A204.1 (cell line): ENCODE data around the gene TET3.
"Not testable (repeated sequence)": the region's sequence is repeated elsewhere in the genome, so short reads cannot be mapped to it uniquely, and the experiment has no call there.

Experiments used
- FAIRE-seq: peaks from 2 replicates; lab custom pipeline; 2012; peaks lifted over from hg19 to GRCh38; lab: Jason Lieb, UNC

TET3 gene

GRCh38 chr2:73984203-73984921 is at the start of gene TET3:
Gene TET3 (plus strand): TSS chr2:73984910. CDS start chr2:73986404, 1,494 bp downstream.
- FAIRE-seq, result no peak

GRCh38 chr2:73935641-73936040 is 49.1 kb upstream of the TET3 start:
- FAIRE-seq, result no peak

DNA sequence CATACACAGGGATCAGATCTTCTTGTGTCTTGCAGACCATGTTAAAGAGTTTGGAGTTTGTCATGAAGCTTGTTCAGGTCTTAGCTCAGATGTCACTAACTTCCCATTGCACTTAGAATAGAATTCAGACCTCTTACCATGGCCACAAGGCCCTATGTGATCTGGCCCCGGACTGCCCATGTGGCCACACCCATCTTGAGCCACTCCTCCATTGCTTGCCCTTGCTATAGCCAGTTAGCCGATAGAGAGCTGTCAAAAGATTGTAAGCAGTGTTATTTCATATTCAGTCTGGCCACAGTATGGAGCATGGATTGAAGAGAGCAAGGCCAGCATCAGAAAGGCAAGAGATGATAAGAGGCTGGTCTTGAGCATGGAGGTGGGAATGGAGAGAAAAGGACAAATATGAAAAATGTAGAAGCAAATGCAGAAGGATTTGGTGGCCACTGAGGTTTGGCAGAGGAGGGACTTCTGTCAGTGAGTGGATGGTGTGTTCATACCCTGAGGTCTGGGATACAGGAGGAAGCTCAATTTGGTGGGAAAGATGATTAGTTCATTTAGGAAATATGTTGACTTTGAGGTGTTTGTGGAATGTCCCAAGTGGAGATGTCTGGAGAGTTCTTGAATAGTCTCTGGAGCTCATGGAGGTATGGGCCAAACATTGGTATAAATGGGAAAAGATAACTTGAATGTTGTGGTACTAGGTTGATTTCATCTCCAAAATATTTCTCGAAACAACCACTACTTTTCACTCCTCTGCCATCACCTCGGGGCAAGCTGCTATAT is 47.4 kb upstream of the TET3 start:
- no peak for FAIRE-seq

GRCh38 chr2:73937899-73938298 is 46.8 kb upstream of the TET3 start:
- FAIRE-seq, result no peak

DNA sequence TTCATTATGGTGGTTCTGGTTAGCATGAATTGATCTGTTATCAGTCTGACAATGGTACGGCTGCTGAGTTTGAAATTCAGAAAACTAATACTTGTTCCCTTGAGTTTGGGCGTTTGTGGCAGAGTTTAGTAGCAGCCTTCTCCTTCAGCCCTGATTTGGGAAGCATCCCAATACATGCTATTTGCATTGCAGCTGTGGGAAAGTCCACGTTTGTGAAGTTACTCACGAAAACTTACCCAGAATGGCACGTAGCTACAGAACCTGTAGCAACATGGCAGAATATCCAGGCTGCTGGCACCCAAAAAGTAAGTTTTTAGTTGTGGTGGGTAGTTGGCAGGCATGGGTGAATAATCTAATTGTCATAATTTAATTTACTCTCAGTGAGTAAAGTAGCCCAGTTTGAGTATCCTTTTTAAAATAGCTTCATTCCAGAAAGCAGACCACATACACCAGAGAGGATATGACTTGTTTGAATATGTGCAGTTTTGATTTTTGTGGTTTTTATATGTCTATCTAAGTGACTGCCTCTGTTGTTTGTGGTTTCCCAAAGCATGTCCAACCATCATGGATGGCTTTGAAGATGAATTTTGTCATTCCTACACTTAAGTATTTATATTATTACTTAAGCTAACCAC is 45.9 kb upstream of the TET3 start:
- FAIRE-seq, result no peak

GRCh38 chr2:73939419-73939818 is 45.3 kb upstream of the TET3 start:
- FAIRE-seq, result no peak

DNA sequence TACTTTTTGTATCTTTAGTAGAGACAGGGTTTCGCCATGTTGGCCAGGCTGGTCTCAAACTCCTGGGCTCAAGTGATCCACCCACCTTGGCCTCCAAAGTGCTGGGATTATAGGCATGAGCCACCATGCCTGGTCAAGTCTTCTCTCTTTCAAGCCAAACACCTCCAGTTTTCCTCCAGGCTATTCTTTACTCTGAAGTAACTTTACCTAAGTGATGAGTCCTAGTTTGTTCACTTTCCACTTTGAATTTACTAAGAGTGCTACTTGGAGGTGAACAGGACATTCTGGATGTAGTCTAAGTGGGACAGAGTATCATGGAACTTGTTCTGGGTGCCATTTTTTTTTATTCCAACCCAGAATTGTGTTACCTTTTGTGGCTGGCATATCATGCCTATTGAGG is 44.6 kb upstream of the TET3 start:
- FAIRE-seq, result not testable (repeated sequence)

DNA sequence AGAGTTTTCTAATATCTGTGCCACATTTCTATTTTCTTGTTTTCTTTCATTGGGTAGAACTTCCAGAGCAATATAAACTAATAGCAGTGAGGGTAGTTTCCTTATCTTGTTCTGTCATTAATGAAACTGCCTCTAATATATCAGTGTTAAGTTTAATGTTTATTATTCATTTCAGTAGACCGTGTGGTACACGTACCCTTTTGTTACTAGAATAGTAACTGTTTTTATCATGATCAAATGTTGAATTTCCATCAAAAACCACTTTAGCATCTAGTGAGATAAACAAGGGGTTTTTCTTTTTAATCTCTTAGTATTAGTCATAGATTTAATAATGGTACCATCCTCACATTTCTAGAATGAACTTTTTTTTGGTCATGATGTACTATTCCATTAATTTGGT is 42.0 kb upstream of the TET3 start:
- no peak for FAIRE-seq

- no peak for FAIRE-seq
Measured at GRCh38 chr2:73944714-73945113, 40.0 kb upstream of the TET3 start.

GRCh38 chr2:73946215-73946614 is 38.5 kb upstream of the TET3 start:
- FAIRE-seq, result no peak

DNA sequence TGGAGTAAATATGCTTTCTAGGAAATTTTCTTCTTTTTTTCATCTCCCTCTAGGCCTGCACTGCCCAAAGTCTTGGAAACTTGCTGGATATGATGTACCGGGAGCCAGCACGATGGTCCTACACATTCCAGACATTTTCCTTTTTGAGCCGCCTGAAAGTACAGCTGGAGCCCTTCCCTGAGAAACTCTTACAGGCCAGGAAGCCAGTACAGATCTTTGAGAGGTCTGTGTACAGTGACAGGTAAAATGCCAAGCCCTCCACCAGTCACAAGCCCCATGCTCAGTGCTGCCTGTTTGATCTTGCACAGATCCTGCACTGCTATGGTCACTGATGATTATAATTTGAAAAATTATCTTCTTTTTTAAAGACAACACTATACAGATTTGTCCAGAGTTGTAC is 38.0 kb upstream of the TET3 start:
- no peak for FAIRE-seq

DNA sequence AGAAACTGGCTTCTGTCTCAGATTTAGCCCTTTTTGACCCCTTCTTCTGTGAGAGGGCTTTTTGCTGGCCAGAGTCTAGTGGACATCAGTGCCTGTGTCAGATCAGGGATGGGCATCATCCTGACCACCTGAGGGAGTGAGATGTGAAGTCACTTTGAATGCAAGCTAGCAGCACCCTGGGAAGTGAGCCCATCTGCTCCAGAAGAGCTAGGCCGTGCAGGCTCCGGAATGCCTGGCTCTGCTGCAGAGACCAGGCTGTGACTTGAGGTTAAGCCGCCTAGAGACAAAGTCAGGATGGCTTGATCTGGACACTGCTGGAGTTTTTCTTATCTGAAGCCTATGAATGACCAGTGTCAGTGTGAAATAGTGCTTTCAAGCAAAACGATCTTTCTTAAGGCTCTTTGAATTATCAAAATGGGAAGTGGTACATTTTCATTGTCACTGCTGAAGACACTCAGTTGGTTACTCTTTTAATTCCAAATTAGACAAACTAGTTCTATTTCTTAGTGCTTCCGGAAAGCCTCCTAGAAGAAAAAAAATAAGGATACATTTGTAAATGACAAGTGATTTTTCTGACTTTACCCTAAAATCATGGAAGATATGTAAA is 37.2 kb upstream of the TET3 start:
- FAIRE-seq, result no peak

DNA sequence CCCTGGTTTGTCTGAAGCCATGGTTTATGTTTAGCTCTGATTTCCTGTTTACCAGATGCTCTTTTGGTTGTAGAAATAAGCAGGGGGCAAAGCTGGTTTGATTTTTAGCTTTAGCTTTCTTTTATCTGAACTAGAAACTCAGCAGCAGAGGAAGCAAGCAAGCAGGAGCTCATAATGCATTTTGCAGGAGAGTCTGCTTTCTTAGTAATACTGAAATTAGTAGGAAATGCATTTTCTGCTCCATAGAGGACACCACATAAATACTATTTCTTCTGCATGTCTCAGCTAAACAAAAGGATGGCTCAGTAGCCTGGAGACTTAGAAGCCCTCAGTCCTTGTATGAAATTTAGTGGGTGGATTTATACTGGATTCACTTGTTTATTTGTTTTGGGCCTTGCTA is 34.9 kb upstream of the TET3 start:
- FAIRE-seq, result no peak

DNA sequence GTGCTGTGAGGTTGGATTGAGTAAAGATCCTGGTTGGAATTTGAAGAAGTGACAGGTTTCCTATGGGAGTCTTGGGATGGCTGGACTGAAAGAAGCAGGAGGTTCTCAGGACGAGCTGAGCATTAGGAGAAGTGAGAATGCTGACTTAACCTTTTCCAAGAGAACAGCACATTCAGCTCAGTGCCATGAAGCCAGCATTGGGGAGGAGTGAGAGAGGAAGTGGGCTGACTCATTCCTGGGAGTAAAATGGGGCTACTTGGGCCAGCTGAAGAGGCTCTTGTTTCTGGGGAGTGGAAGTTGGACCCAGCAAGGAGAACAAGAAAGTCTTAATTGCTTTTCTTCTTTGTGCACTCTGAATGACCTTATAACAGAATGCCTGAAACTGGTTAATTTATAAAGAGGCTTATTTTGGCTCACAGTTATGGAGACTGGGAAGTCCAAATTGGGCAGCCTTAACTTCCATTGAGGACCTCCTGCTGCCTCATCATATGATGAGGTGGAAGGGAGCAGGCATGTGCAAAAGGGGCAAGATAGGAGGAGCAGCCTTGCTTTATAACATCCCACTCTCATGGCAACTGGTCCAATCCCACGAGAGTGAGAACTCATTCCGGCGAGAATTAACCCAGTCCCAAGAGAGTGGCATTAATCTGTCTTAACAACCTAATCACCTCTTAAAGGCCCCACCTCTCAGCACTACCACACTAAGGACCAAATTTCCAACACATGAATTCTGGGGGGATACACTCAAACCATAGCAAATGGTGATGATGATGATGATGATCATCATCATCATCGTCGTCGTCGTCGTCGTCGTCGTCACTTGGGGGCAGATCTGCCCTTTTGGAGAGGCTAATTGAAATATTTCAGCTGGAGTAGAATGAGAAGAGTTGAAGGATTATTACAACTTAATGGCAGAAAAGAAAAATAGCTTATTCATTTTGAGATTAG is 31.9 kb upstream of the TET3 start:
- no peak for FAIRE-seq

- FAIRE-seq, result no peak
Measured at GRCh38 chr2:73956218-73956865, 28.4 kb upstream of the TET3 start.

- no peak for FAIRE-seq
Measured at GRCh38 chr2:73961274-73961673, 23.4 kb upstream of the TET3 start.

GRCh38 chr2:73961823-73962615 is 22.7 kb upstream of the TET3 start:
- FAIRE-seq, result no peak

DNA sequence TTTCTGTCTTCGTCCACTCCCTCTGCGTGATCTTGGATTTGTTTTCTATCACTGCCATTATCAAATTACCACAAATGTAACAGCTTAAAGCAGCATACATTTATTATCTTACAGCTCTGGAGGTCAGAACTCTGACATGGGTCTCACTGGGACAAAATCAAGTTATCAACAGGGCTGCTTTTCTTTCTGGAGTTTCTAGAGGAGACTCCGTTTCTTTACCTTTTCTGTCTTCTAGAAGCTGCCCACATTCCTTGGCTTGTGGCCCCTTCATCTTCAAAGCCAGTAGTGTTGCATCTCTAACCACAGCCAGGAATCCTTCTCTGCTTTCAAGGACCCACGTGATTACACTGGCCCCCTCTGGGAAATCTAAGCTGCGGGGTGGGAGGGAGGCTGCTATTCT is 21.9 kb upstream of the TET3 start:
- no peak for FAIRE-seq

DNA sequence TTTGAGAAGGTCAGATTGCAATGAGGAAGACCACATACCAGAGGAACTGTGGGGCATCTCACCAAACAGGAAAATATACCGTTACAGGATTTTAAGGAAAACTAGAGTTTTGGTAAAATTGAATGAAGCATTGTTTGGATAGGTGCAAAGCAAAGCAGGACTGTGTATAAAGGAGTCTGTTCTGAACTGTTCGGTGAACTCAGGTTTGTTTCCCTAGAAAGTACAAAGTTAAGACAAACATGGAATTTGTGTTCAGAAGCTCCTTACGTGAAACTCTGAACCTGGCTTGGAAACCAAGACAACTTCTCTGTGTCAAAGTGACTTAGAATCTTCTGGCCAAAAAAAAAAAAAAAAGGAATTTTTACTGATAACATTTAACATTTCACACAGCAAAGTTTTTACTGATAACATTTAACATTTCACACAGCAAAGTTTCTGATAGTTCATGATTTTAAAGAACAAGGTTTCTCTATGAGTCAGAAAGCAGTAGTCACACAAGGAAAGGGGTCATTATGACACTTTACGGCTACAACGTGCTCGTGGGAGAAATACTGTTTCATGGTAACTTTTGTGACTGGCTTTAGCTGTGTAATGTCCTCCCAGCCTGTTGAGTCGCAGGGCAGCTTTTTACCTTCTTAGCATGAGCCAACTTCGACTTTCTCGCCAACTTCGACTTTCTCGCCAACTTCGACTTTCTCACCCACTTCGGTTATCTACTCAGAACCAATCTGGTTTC is 21.2 kb upstream of the TET3 start:
- no peak for FAIRE-seq

DNA sequence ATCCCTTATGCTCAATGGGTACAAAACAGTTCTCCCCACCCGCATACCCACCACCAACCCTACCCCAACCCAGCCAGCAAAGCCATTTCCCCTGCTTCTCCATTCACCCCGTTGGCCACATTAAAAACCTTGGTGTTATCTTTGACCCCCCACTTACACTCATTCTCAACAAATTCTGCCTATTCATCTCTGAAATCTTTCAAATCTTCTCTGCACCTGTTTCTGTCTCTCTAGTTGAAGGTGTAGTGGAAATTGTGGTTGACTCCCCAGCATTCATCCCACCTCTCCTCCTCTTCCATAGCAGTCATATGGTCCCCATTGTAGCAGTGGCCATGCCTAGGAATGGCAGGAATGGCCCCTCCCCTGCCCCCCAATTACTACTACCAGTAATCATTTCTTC is 20.5 kb upstream of the TET3 start:
- no peak for FAIRE-seq
